Sigmoid colon (tissue), 7 donors: ENCODE results near the gene MAD1L1. TPM values are rescaled to one million over a fixed set of nuclear protein-coding genes. Genes with fewer than 3 reads are reported as not detected.

Experiments
- DNase-seq: peaks from one replicate; pipeline ENCODE4 v3.0.0-alpha.2; 2019
- H3K27ac ChIP-seq, 4 donors: fragments of 200-600 bp; sonication (generic); one replicate each; pipeline ENCODE4 v1.5.1; 2016 to 2019; ENCODE audit warnings: mild to moderate bottlenecking in 1 of 4
- H3K27me3 ChIP-seq, 3 donors: fragments of 200-600 bp; sonication (generic); one replicate each; pipeline ENCODE4 v1.5.1; 2019; ENCODE audit warnings: mild to moderate bottlenecking in 1 of 3
- H3K36me3 ChIP-seq, 4 donors: fragments of 200-600 bp; sonication (generic); one replicate each; pipeline ENCODE4 v1.5.1; 2016 to 2019
- H3K4me1 ChIP-seq, 4 donors: fragments of 200-600 bp; sonication (generic); one replicate each; pipeline ENCODE4 v1.5.1; 2017 to 2019
- H3K4me3 ChIP-seq, 4 donors: fragments of 200-600 bp; sonication (generic); one replicate each; pipeline ENCODE4 v1.5.1; 2017 to 2019; ENCODE audit warnings: mild to moderate bottlenecking in 2 of 4, moderate library complexity in 1 of 4
- H3K9me3 ChIP-seq, 4 donors: fragments of 200-600 bp in 3 of 4; sonication (generic) in 3 of 4; one replicate each; pipeline versions ENCODE4 v1.5.1 to v1.6.1; 2013 to 2019
- EP300 ChIP-seq, 4 donors: sonication (generic); formaldehyde crosslinking; IDR thresholded peaks; one replicate each; pipeline ENCODE4 v1.6.1; 2017; ENCODE audit warnings: antibody characterized with exemption in 4 of 4
- POLR2A ChIP-seq, 2 donors: fragments of 450-650 bp; IDR thresholded peaks; one replicate each; pipeline ENCODE4 v1.6.1; 2016; ENCODE audit warnings: antibody characterized with exemption in 2 of 2, mild to moderate bottlenecking in 2 of 2, moderate library complexity in 2 of 2
- POLR2AphosphoS5 ChIP-seq, 4 donors: sonication (generic); formaldehyde crosslinking; IDR thresholded peaks; one replicate each; pipeline ENCODE4 v1.6.1; 2017; ENCODE audit warnings: antibody characterized with exemption in 4 of 4
- WGBS, 2 donors: extraction: QIAGEN DNeasy Blood & Tissue Kit; methylation state at CpG; one replicate each; pipeline ENCODE4 v1.1.7; 2013; 5-methylcytosine and 5-hydroxymethylcytosine counted together
- intact Hi-C: fragments of 100-400 bp; cut with DNase I; formaldehyde crosslinking; loops from one replicate; pipeline ENCODE4 v1.15.1; 2023
- polyA plus RNA-seq, 3 donors: library from polyadenylated mRNA; stranded (reverse); fragments of 200-250 nt; gene quantifications; one replicate each; pipeline ENCODE4 v1.2.3, GENCODE V29; 2013
- total RNA-seq, 4 donors: library from RNA; depleted of rRNA; stranded (reverse); fragments of >200 nt; gene quantifications; one replicate each; pipeline ENCODE4 v1.1.0, GENCODE V29; 2016
- TF ChIP-seq, protein P1 (sequence below), 4 experiments: fragments of 450-650 bp in 3 of 4; fragments of 200-600 bp in 1 of 4; IDR thresholded peaks; one replicate each; pipeline ENCODE4 v1.5.1; 2016 to 2019; ENCODE audit warnings: antibody characterized with exemption in 4 of 4, mild to moderate bottlenecking in 3 of 4, moderate library complexity in 2 of 4
- donor health status: healthy with polysubstance abuse.
- donor health status: Bipolar disorder and iron deficiency.
- donor health status: healthy.

MAD1L1 gene
- total and polyA plus RNA-seq, 7 donors: 10.2 to 38.4 (median 20.6) TPM

GRCh38 chr7:1902231-1902855 is 330.4 kb downstream of the MAD1L1 start:
- peaks cover 0 to 10% (median 0%) of the 10 kb centered on the region in 4 donors for H3K36me3 ChIP-seq
- H3K27me3 ChIP-seq: no peaks in the 10 kb centered on the region
- no peak overlapping the region for H3K4me3 ChIP-seq
- no peaks in the 10 kb centered on the region for H3K4me1 ChIP-seq
- H3K9me3 ChIP-seq: no peaks in the 10 kb centered on the region
- DNase-seq: peak; percentile 55
- H3K27ac ChIP-seq: no peak overlapping the region
- intact Hi-C loops: no loop called here
- no peak for TF ChIP-seq POLR2A (IDR thresholded peaks at IDR 0.05)
- no peak for TF ChIP-seq EP300 (IDR thresholded peaks at IDR 0.05)
- TF ChIP-seq, protein P1, sequence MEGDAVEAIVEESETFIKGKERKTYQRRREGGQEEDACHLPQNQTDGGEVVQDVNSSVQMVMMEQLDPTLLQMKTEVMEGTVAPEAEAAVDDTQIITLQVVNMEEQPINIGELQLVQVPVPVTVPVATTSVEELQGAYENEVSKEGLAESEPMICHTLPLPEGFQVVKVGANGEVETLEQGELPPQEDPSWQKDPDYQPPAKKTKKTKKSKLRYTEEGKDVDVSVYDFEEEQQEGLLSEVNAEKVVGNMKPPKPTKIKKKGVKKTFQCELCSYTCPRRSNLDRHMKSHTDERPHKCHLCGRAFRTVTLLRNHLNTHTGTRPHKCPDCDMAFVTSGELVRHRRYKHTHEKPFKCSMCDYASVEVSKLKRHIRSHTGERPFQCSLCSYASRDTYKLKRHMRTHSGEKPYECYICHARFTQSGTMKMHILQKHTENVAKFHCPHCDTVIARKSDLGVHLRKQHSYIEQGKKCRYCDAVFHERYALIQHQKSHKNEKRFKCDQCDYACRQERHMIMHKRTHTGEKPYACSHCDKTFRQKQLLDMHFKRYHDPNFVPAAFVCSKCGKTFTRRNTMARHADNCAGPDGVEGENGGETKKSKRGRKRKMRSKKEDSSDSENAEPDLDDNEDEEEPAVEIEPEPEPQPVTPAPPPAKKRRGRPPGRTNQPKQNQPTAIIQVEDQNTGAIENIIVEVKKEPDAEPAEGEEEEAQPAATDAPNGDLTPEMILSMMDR (IDR thresholded peaks at IDR 0.05): no peak
- no peak for TF ChIP-seq POLR2AphosphoS5 (IDR thresholded peaks at IDR 0.05)
- 89 to 92% methylated on average over 26 of the region's 26 CpGs for WGBS, 2 donors

DNA sequence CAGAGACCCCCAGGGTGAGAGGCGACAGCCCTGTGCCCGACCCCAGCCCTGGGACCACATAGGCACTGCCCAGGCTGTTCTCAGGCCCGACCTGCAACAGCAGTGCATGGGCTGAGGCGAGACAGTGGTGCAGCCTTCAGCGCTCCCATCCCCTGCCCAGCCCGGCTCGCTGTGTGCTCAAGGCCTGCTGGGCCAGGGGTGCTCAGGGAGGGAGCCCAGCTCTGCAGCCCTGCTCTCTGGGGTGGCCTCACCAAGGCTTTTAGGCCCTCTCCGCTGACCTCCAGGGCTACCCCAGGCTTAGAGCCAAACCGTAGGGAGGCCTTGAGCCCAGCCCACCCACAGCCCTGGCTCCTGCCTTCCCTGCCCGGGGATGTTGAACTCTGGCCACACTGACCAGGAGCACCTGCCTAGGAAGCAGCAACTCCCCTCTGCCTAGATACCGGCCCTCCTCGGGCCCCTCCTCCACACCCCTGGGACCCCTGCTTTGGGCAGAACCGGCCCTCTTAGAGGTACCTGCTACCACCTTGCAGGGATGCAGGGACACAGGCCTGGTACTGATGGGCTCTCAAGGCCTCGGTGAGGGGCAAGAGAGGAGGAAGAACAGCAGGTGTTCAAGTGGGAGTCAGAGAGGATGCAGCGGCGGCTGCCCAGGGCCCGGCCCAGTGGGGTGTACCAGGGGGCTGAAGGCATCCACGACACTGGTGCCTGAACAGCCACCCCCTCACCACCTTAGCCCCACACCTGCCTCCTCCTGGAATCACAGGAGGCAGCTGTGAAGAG is 331.1 kb downstream of the MAD1L1 start:
- Histone ChIP-seq H3K4me3 (no peak overlapping the region), H3K4me1 (no peaks in the 10 kb centered on the region), H3K27me3 (no peaks in the 10 kb centered on the region), H3K27ac (no peak overlapping the region), H3K9me3 (no peaks in the 10 kb centered on the region), H3K36me3 (peaks cover 0 to 14% (median 0%) of the 10 kb centered on the region in 4 donors)
- TF ChIP-seq POLR2AphosphoS5 (IDR thresholded peaks at IDR 0.05): no peak
- no peak for TF ChIP-seq EP300 (IDR thresholded peaks at IDR 0.05)
- TF ChIP-seq, protein P1 (IDR thresholded peaks at IDR 0.05): no peak
- TF ChIP-seq POLR2A (IDR thresholded peaks at IDR 0.05): no peak
- intact Hi-C loops: no loop called here
- 93 to 95% methylated on average over 18 of the region's 18 CpGs for WGBS, 2 donors
- peak; percentile 55 for DNase-seq

- H3K4me3 ChIP-seq: no peak overlapping the region
- WGBS, 2 donors: 94 to 95% methylated on average over 13 of the region's 13 CpGs
- DNase-seq: no peak
- no peaks in the 10 kb centered on the region for H3K4me1 ChIP-seq
- intact Hi-C loops: no loop called here
- TF ChIP-seq POLR2A (IDR thresholded peaks at IDR 0.05) (no peak), POLR2AphosphoS5 (IDR thresholded peaks at IDR 0.05) (no peak), EP300 (IDR thresholded peaks at IDR 0.05) (no peak)
- TF ChIP-seq, protein P1 (IDR thresholded peaks at IDR 0.05): no peak
- no peak overlapping the region for H3K27ac ChIP-seq
- no peaks in the 10 kb centered on the region for H3K27me3 ChIP-seq
- peaks cover 0 to 15% (median 0%) of the 10 kb centered on the region in 4 donors for H3K36me3 ChIP-seq
- H3K9me3 ChIP-seq: no peaks in the 10 kb centered on the region
Measured at GRCh38 chr7:1900847-1901246, 331.9 kb downstream of the MAD1L1 start.

GRCh38 chr7:1899951-1900762 is 332.6 kb downstream of the MAD1L1 start:
- no peak overlapping the region for H3K27ac ChIP-seq
- H3K9me3 ChIP-seq: no peaks in the 10 kb centered on the region
- TF ChIP-seq POLR2A (IDR thresholded peaks at IDR 0.05) (no peak), EP300 (IDR thresholded peaks at IDR 0.05) (no peak), POLR2AphosphoS5 (IDR thresholded peaks at IDR 0.05) (no peak)
- TF ChIP-seq, protein P1 (IDR thresholded peaks at IDR 0.05): no peak
- intact Hi-C loops: no loop called here
- no peak for DNase-seq
- H3K4me1 ChIP-seq: no peaks in the 10 kb centered on the region
- no peaks in the 10 kb centered on the region for H3K27me3 ChIP-seq
- peaks cover 0 to 15% (median under 1%) of the 10 kb centered on the region in 4 donors for H3K36me3 ChIP-seq
- no peak overlapping the region for H3K4me3 ChIP-seq
- 90 to 94% methylated on average over 34 of the region's 34 CpGs for WGBS, 2 donors
